Stomach smooth muscle (tissue), 2 donors: ENCODE data around the gene HOXA7.
A peak's percentile ranks its signal among the peaks of the same experiment; 100 is the strongest.

Experiments used
- H3K27ac ChIP-seq: one replicate; pipeline ENCODE4 v1.7.0; 2013; ENCODE audit warnings: mild to moderate bottlenecking, low read length, inconsistent platforms
- H3K27me3 ChIP-seq, 2 donors: one replicate each; pipeline ENCODE4 v1.7.0; 2013; ENCODE audit warnings: low read length in 2 of 2; ENCODE audit not compliant: insufficient read depth in 2 of 2, control insufficient read depth in 1 of 2
- H3K36me3 ChIP-seq, 2 donors: one replicate each; pipeline ENCODE4 v1.7.0; 2013; ENCODE audit warnings: low read length in 2 of 2; ENCODE audit not compliant: control insufficient read depth in 2 of 2, insufficient read depth in 2 of 2
- H3K4me1 ChIP-seq: one replicate; pipeline ENCODE4 v1.7.0; 2013; ENCODE audit warnings: low read length; ENCODE audit not compliant: control insufficient read depth, insufficient read depth
- H3K4me3 ChIP-seq, 2 donors: one replicate each; pipeline ENCODE4 v1.7.0; 2013; ENCODE audit warnings: low read length in 2 of 2
- H3K9ac ChIP-seq, 2 donors: one replicate each; pipeline ENCODE4 v1.7.0; 2013; ENCODE audit warnings: low read length in 2 of 2, mild to moderate bottlenecking in 1 of 2
- H3K9me3 ChIP-seq, 2 donors: one replicate each; pipeline ENCODE4 v1.7.0; 2013; ENCODE audit warnings: low read length in 2 of 2; ENCODE audit not compliant: control insufficient read depth in 2 of 2
- donor health status: healthy.
- donor health status: Pancreatic carcinoma.

The HOXA7 gene

GRCh38 chr7:27199849-27200760, 43.6 kb upstream of the HOXA7 start, which contains the start of gene HOXA13:
HOXA13 (minus strand) TSS chr7:27200091; CDS start chr7:27200077, 14 bp downstream.
- Histone ChIP-seq H3K9me3 (peaks cover 0 to 3% of the 10 kb centered on the region in 2 donors), H3K36me3 (no peaks in the 10 kb centered on the region), H3K27ac (no peak within 1 kb of the TSS), H3K4me3 (peak within 1 kb of the TSS in 1 of 2 donors; percentile 60), H3K27me3 (peaks cover 79 to 88% of the 10 kb centered on the region in 2 donors), H3K9ac (no peak within 1 kb of the TSS), H3K4me1 (peaks cover 23% of the 10 kb centered on the region)

- peak overlapping the region in 1 of 2 donors; percentile 44 for H3K4me3 ChIP-seq
Observed at GRCh38 chr7:27198871-27199801, 42.7 kb upstream of the HOXA7 start.

GRCh38 chr7:27198138-27198841, 41.8 kb upstream of the HOXA7 start:
- H3K9me3 ChIP-seq, result peaks cover 0 to 3% of the 10 kb centered on the region in 2 donors
- H3K4me3 ChIP-seq, result no peak overlapping the region
- no peaks in the 10 kb centered on the region for H3K36me3 ChIP-seq
- H3K27me3 ChIP-seq, result peaks cover 78 to 87% of the 10 kb centered on the region in 2 donors
- no peak overlapping the region for H3K9ac ChIP-seq
- H3K4me1 ChIP-seq, result peaks cover 21% of the 10 kb centered on the region
- H3K27ac ChIP-seq, result no peak overlapping the region

More at GRCh38 chr7:27198871-27199801, 42.7 kb upstream of the HOXA7 start:
- Histone ChIP-seq H3K4me1 (peaks cover 20% of the 10 kb centered on the region), H3K9me3 (peaks cover 0 to 3% of the 10 kb centered on the region in 2 donors), H3K36me3 (no peaks in the 10 kb centered on the region), H3K9ac (no peak overlapping the region), H3K27me3 (peaks cover 78 to 87% of the 10 kb centered on the region in 2 donors), H3K27ac (no peak overlapping the region)

- Histone ChIP-seq H3K9ac (no peak overlapping the region), H3K9me3 (peaks cover 0 to 3% of the 10 kb centered on the region in 2 donors), H3K4me1 (peaks cover 26% of the 10 kb centered on the region), H3K36me3 (no peaks in the 10 kb centered on the region), H3K27ac (no peak overlapping the region), H3K27me3 (peaks cover 74 to 88% of the 10 kb centered on the region in 2 donors), H3K4me3 (no peak overlapping the region)
Observed at GRCh38 chr7:27197137-27198042, 40.9 kb upstream of the HOXA7 start.

GRCh38 chr7:27196287-27196767, 39.9 kb upstream of the HOXA7 start:
- no peak overlapping the region for H3K9ac ChIP-seq
- H3K27me3 ChIP-seq, result peaks cover 74 to 88% of the 10 kb centered on the region in 2 donors
- H3K27ac ChIP-seq, result no peak overlapping the region
- H3K9me3 ChIP-seq, result peaks cover 0 to 3% of the 10 kb centered on the region in 2 donors
- H3K4me1 ChIP-seq, result peaks cover 28% of the 10 kb centered on the region
- H3K36me3 ChIP-seq, result no peaks in the 10 kb centered on the region
- H3K4me3 ChIP-seq, result peak overlapping the region in 1 of 2 donors; percentile 17

GRCh38 chr7:27194686-27195379, 38.4 kb upstream of the HOXA7 start:
- Histone ChIP-seq H3K4me3 (no peak overlapping the region), H3K27ac (no peak overlapping the region), H3K9ac (no peak overlapping the region)

GRCh38 chr7:27194002-27194352, 37.5 kb upstream of the HOXA7 start:
- Histone ChIP-seq H3K36me3 (no peaks in the 10 kb centered on the region), H3K9ac (no peak overlapping the region), H3K4me3 (no peak overlapping the region), H3K27me3 (peaks cover 83 to 95% of the 10 kb centered on the region in 2 donors), H3K9me3 (peaks cover 0 to 3% of the 10 kb centered on the region in 2 donors), H3K4me1 (peaks cover 13% of the 10 kb centered on the region), H3K27ac (no peak overlapping the region)

More at GRCh38 chr7:27194686-27195379, 38.4 kb upstream of the HOXA7 start:
- Histone ChIP-seq H3K4me1 (peaks cover 15% of the 10 kb centered on the region), H3K9me3 (peaks cover 0 to 3% of the 10 kb centered on the region in 2 donors), H3K36me3 (no peaks in the 10 kb centered on the region), H3K27me3 (peaks cover 77 to 90% of the 10 kb centered on the region in 2 donors)

GRCh38 chr7:27193335-27194001, 37.0 kb upstream of the HOXA7 start:
- peaks cover 0 to 3% of the 10 kb centered on the region in 2 donors for H3K9me3 ChIP-seq
- peaks cover 17% of the 10 kb centered on the region for H3K4me1 ChIP-seq
- peak overlapping the region in 1 of 2 donors; percentile 54 for H3K4me3 ChIP-seq
- H3K27ac ChIP-seq, result no peak overlapping the region
- no peaks in the 10 kb centered on the region for H3K36me3 ChIP-seq
- H3K9ac ChIP-seq, result no peak overlapping the region
- H3K27me3 ChIP-seq, result peaks cover 83 to 95% of the 10 kb centered on the region in 2 donors
